Ishikawa (cell line): ENCODE measurements around the gene GFPT1.

Source experiments
- CEBPB ChIP-seq: IDR thresholded peaks from 2 replicates; pipeline ENCODE4 v1.6.1; 2012
- CREB1 ChIP-seq: IDR thresholded peaks from 2 replicates; pipeline ENCODE4 v1.6.1; 2012; ENCODE audit warnings: low read depth
- EGR1 ChIP-seq: IDR thresholded peaks from 2 replicates; pipeline ENCODE4 v1.6.1; 2012
- EP300 ChIP-seq: IDR thresholded peaks from 2 replicates; pipeline ENCODE4 v1.6.1; 2012; ENCODE audit warnings: borderline replicate concordance
- FOXM1 ChIP-seq: IDR thresholded peaks from 2 replicates; pipeline ENCODE4 v1.6.1; 2012; ENCODE audit warnings: low read depth, borderline replicate concordance
- MAX ChIP-seq: IDR thresholded peaks from 2 replicates; pipeline ENCODE4 v1.6.1; 2012
- NFIC ChIP-seq: IDR thresholded peaks from 2 replicates; pipeline ENCODE4 v1.6.1; 2012
- RAD21 ChIP-seq: IDR thresholded peaks from 2 replicates; pipeline ENCODE4 v1.6.1; 2012; ENCODE audit warnings: low read depth
- REST ChIP-seq: IDR thresholded peaks from 2 replicates; pipeline ENCODE4 v1.6.1; 2012; ENCODE audit warnings: low read depth, mild to moderate bottlenecking
- TAF1 ChIP-seq: IDR thresholded peaks from 2 replicates; pipeline ENCODE4 v1.6.1; 2012; ENCODE audit warnings: low read depth, mild to moderate bottlenecking
- TCF12 ChIP-seq: IDR thresholded peaks from 2 replicates; pipeline ENCODE4 v1.6.1; 2012; ENCODE audit warnings: low read depth
- TEAD4 ChIP-seq: IDR thresholded peaks from 2 replicates; pipeline ENCODE4 v1.6.1; 2012
- USF1 ChIP-seq: IDR thresholded peaks from 2 replicates; pipeline ENCODE4 v1.6.1; 2012
- YY1 ChIP-seq: IDR thresholded peaks from 2 replicates; pipeline ENCODE4 v1.6.1; 2012; ENCODE audit warnings: low read depth
- ZBTB7A ChIP-seq: IDR thresholded peaks from 2 replicates; pipeline ENCODE4 v1.6.1; 2012; ENCODE audit warnings: low read depth

The GFPT1 gene

GRCh38 chr2:69383176-69383812 lies 3.7 kb downstream of the GFPT1 start:
- TF ChIP-seq TAF1 (no peak), EP300 (no peak), YY1 (no peak), USF1 (no peak), NFIC (no peak), TEAD4 (no peak), FOXM1 (no peak), RAD21 (no peak), EGR1 (no peak), REST (no peak), CEBPB (no peak), TCF12 (no peak), ZBTB7A (no peak), MAX (no peak), CREB1 (no peak)

GRCh38 chr2:69382547-69382946 lies 4.5 kb downstream of the GFPT1 start:
- TF ChIP-seq YY1: no peak
- no peak for TF ChIP-seq TAF1
- TF ChIP-seq FOXM1: no peak
- no peak for TF ChIP-seq CEBPB
- no peak for TF ChIP-seq REST
- no peak for TF ChIP-seq TEAD4
- TF ChIP-seq TCF12: no peak
- TF ChIP-seq EGR1: no peak
- no peak for TF ChIP-seq NFIC
- TF ChIP-seq RAD21: no peak

- TF ChIP-seq FOXM1: no peak
- TF ChIP-seq EGR1: no peak
Observed at GRCh38 chr2:69381337-69381737, 5.7 kb downstream of the GFPT1 start.

- no peak for TF ChIP-seq NFIC
- no peak for TF ChIP-seq REST
- no peak for TF ChIP-seq EP300
- TF ChIP-seq CEBPB: no peak
- TF ChIP-seq TEAD4: no peak
- TF ChIP-seq TCF12: no peak
- TF ChIP-seq YY1: no peak
- TF ChIP-seq TAF1: no peak
- no peak for TF ChIP-seq FOXM1
- no peak for TF ChIP-seq CREB1
- no peak for TF ChIP-seq ZBTB7A
- no peak for TF ChIP-seq RAD21
- no peak for TF ChIP-seq EGR1
- TF ChIP-seq MAX: no peak
- no peak for TF ChIP-seq USF1
Observed at GRCh38 chr2:69380072-69380917, 6.7 kb downstream of the GFPT1 start.
